HG02678 (cell line): Measurements from ENCODE around the gene HK3.

ENCODE experiments used
- ATAC-seq: cut with Tn5 transposase; IDR thresholded peaks from one replicate; pipeline ENCODE4 v1.9.1; 2021; ENCODE audit warnings: mild to moderate bottlenecking, moderate library complexity; ENCODE audit not compliant: unreplicated experiment

The HK3 gene

DNA sequence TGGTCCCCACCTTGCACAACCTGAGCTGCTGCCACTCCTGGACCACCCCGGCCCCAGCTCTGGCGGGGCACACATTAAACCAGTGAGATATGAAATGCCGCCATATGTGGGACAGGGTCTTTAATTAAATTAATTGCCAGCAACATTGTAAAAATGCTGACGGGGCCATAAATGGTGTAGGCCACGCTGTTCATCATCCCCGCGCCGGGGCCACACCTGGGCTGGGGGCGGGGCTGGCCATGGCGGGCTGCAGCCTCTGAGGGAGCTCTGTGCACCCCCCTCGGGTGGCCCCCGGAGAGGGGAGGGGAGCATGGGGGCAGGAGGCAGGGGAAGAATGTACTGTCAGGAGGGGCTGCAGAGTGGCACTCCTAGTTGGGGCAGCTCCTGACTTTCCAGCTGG, 47.8 kb downstream of the HK3 start:
- no peak for ATAC-seq

DNA sequence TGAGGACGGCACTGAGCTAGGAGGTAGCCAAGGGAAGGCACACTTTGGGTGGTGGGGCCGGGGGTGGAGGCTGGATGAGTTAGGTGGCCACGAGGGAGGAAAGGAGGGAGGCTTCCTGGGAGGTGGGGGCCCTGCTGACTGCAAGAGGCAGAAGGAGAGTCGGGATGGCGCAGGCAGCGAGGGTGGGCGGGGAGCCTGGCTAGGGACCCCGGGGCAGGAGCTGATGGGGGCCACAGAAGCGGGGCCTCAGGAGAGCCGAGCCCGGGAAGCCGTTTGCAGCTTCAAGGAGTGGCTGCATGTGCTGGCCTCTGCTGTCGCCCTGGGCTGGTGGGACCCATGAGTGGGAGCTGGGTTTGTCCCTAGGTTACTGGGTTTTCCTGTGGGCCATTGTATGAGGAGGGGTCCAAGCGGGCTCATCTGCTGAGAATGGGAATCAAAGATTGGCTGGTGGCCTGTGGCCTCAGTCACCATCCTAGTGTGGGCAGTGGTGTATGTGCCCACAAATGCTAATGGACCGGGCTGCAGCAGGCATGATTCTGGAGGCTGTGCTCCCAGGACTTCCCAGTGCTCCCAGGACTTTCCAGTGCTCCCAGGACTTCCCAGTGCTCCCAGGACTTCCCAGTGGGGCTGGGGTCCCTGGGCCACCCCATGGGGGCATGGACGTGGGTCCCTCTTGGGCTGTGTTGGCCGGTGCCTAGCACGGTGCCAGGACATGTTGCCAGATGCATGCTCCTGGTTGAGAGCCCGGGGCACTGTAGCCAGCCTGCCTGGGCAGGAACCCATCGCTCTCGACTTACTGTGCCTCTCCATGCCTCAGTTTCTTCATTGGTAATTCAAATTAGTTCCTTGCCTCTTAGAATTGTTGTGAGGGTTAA, 48.5 kb downstream of the HK3 start:
- no peak for ATAC-seq

DNA sequence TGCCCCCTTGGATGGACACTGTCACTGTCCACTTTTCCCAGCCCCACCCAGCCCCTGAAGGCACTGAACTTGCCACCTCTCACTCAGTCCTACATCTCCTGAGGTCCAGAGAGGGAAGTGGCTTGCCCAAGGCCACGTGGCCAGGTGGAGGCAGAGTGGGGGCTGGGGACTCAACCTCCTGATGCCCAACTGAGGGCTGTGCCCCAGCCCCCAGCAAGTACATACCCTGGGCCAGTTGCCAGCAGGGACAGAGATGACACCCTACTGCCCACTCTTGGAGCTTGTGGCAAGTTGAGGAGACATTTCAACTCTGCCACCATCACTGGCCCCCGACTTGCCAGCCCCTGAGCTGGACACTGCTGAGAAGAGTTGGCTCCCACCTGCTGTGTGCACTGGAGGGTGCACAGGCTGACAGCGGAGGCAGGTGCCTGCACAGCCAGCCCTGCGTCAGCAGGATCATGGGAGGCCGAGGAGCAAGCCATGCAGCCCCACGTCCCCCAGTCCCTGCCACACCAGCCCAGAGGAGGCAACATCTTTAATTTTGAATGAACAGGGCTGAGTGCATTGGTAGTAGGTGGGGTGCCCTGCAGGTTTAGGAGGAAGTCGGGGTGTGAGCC, 49.4 kb downstream of the HK3 start:
- ATAC-seq: no peak

GRCh38 chr5:176848651-176849050, 50.5 kb downstream of the HK3 start:
- ATAC-seq: no peak

DNA sequence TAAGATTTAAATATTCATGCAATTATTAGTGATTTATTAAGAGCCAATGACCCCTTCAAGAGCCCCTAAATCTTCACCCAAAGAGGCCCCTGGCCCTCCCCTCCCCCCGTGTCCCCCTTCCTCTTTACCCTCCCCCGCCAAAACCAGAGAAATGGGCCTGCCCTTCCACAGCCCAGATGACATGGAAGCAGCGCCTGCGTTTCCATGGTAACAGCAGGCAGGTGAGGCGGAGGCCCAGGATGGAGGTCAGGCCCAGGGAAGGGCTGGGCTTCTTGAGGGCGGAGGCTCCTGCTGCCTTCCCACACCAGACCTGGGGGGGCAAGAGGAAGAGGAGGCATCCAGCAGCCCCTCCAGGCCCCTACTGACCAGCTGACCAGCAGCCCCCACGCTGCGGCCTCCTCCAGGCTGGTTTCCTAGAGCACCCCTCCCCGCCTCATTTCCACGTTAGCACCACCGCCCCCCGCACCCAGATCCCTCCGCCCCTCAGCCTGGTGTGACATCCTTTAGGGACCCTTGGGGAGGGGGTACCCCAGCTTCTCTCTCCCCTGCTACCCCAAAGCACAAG, 51.3 kb downstream of the HK3 start:
- no peak for ATAC-seq

- no peak for ATAC-seq
Measured at GRCh38 chr5:176847148-176847547, 52.0 kb downstream of the HK3 start.

DNA sequence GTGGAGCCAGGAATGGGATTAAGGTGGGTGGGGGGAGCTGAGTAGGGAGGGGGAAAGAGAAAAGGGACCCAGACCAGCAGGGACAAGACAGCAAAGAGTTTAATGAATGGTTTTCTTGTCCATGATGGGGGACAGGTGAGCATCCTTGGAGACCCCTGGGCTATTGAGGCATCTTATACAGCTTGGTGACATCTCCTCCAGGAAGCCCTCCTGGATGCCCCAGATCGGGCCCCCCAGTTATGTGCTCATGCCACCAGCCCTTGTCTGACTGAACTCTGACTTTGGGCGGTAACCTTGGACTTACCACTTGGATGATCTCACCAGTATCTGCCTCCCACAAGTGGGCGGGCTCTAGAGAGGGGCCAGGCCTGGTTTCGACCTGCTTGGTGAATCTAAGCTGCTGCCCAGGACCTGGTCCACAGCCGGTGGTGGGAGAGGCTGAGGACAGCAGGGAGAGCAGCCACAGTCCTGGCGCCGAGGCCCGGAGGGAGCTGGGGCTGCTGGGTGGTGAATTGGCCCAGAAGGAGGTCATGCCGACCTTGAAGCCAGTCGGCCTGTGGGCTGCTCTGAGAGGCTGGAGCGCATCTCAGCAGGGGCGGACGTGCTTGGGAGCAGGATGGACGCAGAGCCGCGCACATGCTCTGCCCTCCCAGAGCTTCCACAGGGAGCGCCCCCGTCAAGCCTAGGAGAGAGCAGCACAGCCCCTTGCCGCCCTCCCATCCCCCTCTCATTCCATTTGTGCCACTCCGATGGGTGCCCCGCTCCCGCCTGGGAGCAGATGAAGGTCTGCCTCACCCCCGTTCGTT, 52.6 kb downstream of the HK3 start:
- ATAC-seq: no peak

DNA sequence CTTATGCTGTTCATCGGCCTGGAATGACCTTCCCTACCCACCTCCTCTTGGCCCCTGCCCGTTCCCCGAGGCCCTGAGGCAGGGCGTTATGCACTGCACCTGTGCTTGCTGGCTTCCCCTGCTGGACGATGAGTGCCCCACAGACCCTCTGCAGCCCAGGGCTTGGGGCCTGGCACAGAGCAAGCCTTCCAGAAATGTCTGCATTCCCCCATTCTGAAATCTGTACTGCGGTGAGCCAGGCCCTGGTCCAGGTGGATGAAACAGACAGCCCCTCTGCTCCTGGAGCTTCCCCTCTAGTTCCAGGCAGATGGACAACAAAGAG, 53.8 kb downstream of the HK3 start:
- ATAC-seq: no peak

DNA sequence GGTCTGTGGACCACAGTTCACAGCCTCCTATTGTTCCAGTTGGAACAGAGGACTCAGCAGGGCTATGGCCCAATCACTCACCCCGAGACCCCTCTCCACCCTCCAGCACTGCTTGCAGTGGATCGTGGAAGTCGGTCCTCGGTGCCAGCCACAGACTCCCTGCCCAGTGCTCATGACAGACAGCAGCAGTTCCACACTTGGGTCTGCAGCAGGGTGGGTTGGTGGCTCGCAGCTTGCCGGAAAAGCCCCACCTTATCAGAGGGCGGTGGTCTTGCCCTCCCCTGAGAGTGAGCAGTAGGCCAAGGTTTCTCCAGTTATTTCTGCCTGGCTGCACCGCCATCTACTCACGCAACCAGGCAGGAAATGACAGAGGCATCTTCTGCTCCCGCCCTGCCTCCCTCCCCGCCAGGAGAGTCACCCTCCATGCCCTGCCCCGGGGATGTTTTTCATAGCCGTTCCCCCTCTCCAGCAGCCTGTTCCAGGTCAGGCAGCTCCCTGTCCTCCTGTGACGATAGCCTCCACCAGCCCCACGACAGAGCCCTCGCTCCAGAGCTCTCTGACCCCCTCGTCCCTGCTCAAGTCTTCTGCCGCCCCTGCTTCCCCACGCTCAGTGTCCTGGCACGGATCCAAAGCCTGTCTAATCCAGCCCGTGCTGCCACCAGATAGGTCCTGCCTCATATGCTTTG, 54.3 kb downstream of the HK3 start:
- ATAC-seq: no peak

- ATAC-seq: no peak
Measured at GRCh38 chr5:176844281-176844680, 54.9 kb downstream of the HK3 start.

GRCh38 chr5:176843673-176844072, 55.5 kb downstream of the HK3 start:
- no peak for ATAC-seq

DNA sequence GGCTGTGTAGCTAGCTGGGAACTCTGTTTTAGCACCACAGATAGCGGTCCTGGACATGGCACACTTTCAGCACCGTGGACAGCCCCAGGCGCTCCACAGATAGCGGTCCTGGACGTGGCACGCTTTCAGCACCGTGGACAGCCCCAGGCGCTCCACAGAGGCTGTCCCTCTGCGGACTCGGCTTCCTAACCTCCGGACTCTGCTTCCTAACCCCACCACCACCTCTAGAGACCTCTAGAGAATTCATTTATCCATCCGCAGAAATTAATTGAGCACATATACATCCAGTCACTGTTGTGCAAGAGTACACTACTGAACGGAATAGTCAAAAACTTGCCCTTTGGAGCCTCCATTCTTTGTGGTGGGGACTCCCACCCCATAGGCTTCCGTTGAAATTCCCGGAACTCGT, 61.4 kb downstream of the HK3 start:
- ATAC-seq: no peak

GRCh38 chr5:176836811-176837706, 62.1 kb downstream of the HK3 start:
- no peak for ATAC-seq

DNA sequence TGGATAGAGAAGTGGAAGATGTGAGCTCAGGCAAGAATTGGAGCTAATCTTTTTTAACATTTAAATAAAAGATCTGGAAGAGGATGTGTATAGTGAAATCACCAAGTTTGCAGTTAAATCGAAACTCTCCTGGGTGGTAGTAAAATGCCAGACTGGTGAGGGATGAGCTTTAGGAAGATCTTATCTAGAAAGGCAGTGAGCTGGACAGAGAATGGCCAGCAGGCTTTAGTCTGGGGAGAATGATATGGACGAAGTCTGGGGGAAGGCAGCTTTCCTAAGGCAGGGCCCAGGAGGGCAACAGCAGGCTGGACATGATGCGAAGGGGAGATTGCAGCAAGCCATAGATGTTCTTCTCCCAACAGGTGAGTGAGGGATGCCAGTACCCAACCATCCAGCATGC, 63.2 kb downstream of the HK3 start:
- ATAC-seq: no peak

- no peak for ATAC-seq
Measured at GRCh38 chr5:176833286-176833685, 65.9 kb downstream of the HK3 start.

- no peak for ATAC-seq
Measured at GRCh38 chr5:176832162-176832561, 67.0 kb downstream of the HK3 start.

- no peak for ATAC-seq
Measured at GRCh38 chr5:176831425-176831824, 67.7 kb downstream of the HK3 start.

DNA sequence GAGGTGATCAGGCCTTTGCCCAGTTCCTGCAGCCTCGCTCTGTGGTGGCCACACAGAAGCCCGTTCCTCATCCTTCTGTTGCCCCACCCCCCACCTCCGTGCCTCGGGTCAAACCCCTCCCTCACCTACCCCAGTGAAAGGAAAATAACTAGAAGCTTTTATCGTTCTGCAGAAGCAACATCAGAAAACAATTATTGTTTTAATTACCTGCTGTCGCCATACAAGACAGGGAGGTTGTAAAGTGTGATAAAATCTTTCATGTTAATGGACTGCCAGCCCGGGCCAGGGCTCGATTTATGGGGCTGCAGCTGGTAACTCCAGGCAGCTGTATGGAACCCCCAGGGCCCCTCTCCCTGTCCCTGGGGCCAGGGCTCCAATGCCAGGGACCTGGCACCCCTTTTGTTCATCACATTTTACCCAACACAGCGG, 68.1 kb downstream of the HK3 start:
- ATAC-seq: no peak
